Stimulated activated CD8-positive, alpha-beta memory T cell treated with anti-CD3 and anti-CD28 coated beads, Interleukin-15, amount 100 ng/mL, for 4 hours (primary cell): Measurements from ENCODE around the gene CCDC77.

Experiments
- DNase-seq, 2 donors: peaks; one replicate each; pipeline ENCODE4 v3.0.0-alpha.2; 2020; ENCODE audit warnings: low read depth in 2 of 2

The CCDC77 gene

GRCh38 chr12:480831-481816 is 79.7 kb downstream of the CCDC77 start:
- no peak for DNase-seq

GRCh38 chr12:482061-482460 is 80.6 kb downstream of the CCDC77 start:
- DNase-seq = no peak

GRCh38 chr12:484096-484495 is 82.7 kb downstream of the CCDC77 start:
- no peak for DNase-seq

- no peak for DNase-seq
Measured at GRCh38 chr12:490260-490659, 88.8 kb downstream of the CCDC77 start.
